Nephron (organoid): ENCODE results near the gene RNPS1.

ENCODE experiments used
- H3K27ac Mint-ChIP-seq, 3 experiments: 2 replicates each; pipeline ENCODE4 v1.8.0; 2020; ENCODE audit warnings: mixed read lengths in 3 of 3, mild to moderate bottlenecking in 2 of 3, moderate library complexity in 1 of 3
- H3K27me3 Mint-ChIP-seq: 2 replicates; pipeline ENCODE4 v1.8.0; 2021; ENCODE audit warnings: low read depth, mild to moderate bottlenecking, moderate library complexity, mixed read lengths
- H3K36me3 Mint-ChIP-seq: 2 replicates; pipeline ENCODE4 v1.8.0; 2020; ENCODE audit warnings: low read depth, mixed read lengths
- H3K4me1 Mint-ChIP-seq: 2 replicates; pipeline ENCODE4 v1.8.0; 2020; ENCODE audit warnings: mixed read lengths
- H3K4me3 Mint-ChIP-seq, 3 experiments: 2 replicates each; pipeline ENCODE4 v1.8.0; 2020; ENCODE audit warnings: mild to moderate bottlenecking in 3 of 3, mixed read lengths in 3 of 3, moderate library complexity in 2 of 3
- H3K9me3 Mint-ChIP-seq: 2 replicates; pipeline ENCODE4 v1.8.0; 2020; ENCODE audit warnings: mixed read lengths
- CTCF ChIP-seq, 3 experiments: fragments of 200-600 bp; sonication (generic); IDR thresholded peaks; one replicate each; pipeline ENCODE4 v1.5.0; 2021; ENCODE audit warnings: antibody characterized with exemption in 3 of 3; ENCODE audit not compliant: unreplicated experiment in 3 of 3

The RNPS1 gene, protein sequence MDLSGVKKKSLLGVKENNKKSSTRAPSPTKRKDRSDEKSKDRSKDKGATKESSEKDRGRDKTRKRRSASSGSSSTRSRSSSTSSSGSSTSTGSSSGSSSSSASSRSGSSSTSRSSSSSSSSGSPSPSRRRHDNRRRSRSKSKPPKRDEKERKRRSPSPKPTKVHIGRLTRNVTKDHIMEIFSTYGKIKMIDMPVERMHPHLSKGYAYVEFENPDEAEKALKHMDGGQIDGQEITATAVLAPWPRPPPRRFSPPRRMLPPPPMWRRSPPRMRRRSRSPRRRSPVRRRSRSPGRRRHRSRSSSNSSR

GRCh38 chr16:2267913-2268666, at the start of gene RNPS1:
RNPS1 (minus strand) TSS chr16:2268126; CDS start chr16:2264643, 3,483 bp downstream.
- peak within 1 kb of the TSS; percentile 99 to 100 (median 100) for H3K27ac Mint-ChIP-seq
- H3K36me3 Mint-ChIP-seq = peaks cover 19% of the 10 kb centered on the region
- no peak for TF ChIP-seq CTCF (IDR thresholded peaks at IDR 0.05; ENCODE audit: unreplicated experiment in 3 of 3)
- H3K4me3 Mint-ChIP-seq = peak within 1 kb of the TSS; percentile 96 to 97 (median 96)
- no peaks in the 10 kb centered on the region for H3K9me3 Mint-ChIP-seq
- peaks cover 30% of the 10 kb centered on the region for H3K4me1 Mint-ChIP-seq
- no peaks in the 10 kb centered on the region for H3K27me3 Mint-ChIP-seq

DNA sequence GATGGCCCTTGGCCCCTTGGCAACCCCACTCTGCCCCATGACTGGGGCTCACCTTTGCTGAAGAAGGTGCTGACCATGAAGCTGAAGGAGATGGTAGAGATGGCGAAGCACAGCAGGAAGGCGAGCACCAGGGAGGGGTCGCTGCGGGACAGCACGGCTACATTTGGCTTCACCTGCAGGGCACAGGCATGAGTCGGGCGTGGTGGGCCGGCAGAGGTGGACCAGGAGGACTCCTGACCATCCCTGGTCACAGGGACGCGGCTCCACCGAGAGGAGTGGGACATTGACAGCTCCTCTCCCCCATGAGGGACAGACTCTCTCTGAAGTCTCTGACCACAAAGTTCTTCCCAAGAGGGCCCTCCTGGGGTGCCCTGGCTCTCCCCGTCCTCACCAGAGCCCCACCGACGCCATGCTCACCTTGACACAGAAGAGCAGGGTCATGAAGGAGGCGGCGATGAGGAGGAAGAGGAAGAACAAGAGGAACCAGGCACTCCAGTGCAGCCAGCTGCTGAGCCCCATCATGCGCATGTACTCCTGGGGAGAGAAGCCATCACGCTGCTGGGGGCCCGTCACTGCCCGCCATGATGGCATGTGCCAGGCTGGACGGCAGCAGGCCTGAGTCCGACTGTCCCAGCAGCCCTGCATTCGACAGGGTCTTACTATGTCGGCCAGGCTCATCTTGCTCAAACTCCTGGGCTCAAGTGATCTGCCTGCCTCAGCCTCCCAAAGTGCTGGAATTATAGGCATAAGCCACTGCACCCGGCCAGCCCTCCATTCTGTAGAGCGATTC, 49.5 kb upstream of the RNPS1 start:
- Mint-ChIP-seq H3K9me3 (no peaks in the 10 kb centered on the region), H3K27me3 (peaks cover 12% of the 10 kb centered on the region), H3K4me3 (no peak overlapping the region), H3K27ac (no peak overlapping the region), H3K36me3 (no peaks in the 10 kb centered on the region), H3K4me1 (peaks cover 5% of the 10 kb centered on the region)
- TF ChIP-seq CTCF (IDR thresholded peaks at IDR 0.05; ENCODE audit: unreplicated experiment in 3 of 3) = no peak

DNA sequence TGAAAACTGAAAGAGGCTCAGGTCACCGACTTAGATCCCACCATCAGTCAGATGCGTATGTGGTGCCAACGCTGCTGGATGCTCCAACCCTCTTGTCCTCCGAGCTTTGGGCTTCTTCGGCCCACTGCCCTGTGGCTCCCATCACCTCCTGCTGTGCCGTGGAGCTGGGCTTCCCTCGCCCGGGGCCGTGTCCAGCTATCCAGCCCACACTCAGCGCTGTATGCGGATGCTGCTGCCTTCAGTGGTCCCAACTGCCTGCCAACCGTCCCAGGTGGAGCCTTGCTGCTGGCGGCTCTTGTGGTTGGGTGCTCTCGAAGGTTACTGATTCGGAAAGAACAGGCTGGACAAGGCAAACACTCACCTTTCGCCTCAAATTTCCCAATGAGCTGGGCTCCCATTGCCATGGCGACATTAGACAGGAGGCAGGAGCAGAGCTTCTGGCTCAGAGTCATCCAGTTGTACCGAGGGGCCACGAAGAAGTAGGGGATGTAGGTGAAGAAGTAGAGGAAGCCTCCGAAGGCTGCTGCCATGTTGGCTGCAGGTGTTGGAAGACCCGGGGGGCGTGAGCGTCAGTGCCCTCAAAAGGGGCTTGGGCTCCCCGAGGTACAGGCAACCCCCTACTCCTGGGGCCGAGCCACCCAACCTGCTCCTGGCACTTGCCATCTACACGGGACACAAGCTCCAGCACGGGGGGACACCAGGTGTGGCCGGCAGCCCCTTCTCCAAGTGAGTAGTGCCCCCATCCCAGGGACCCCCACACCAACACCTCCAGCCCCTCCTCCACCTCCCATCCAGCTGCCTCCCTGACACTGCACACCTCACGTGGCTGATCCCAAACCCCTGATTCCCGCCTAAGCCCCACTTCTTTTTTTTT, 40.4 kb upstream of the RNPS1 start:
- Mint-ChIP-seq H3K36me3 (no peaks in the 10 kb centered on the region), H3K4me1 (no peaks in the 10 kb centered on the region), H3K27ac (no peak overlapping the region), H3K4me3 (no peak overlapping the region), H3K27me3 (peaks cover 5% of the 10 kb centered on the region), H3K9me3 (no peaks in the 10 kb centered on the region)
- TF ChIP-seq CTCF (IDR thresholded peaks at IDR 0.05; ENCODE audit: unreplicated experiment in 3 of 3) = no peak

GRCh38 chr16:2299915-2300192, 31.9 kb upstream of the RNPS1 start:
- H3K27ac Mint-ChIP-seq = no peak overlapping the region
- H3K4me3 Mint-ChIP-seq = no peak overlapping the region
- no peaks in the 10 kb centered on the region for H3K4me1 Mint-ChIP-seq
- TF ChIP-seq CTCF (IDR thresholded peaks at IDR 0.05; ENCODE audit: unreplicated experiment in 3 of 3) = no peak
- H3K9me3 Mint-ChIP-seq = no peaks in the 10 kb centered on the region
- H3K27me3 Mint-ChIP-seq = no peaks in the 10 kb centered on the region
- H3K36me3 Mint-ChIP-seq = no peaks in the 10 kb centered on the region

- Mint-ChIP-seq H3K4me1 (no peaks in the 10 kb centered on the region), H3K27ac (no peak overlapping the region), H3K9me3 (no peaks in the 10 kb centered on the region), H3K27me3 (no peaks in the 10 kb centered on the region), H3K36me3 (no peaks in the 10 kb centered on the region), H3K4me3 (no peak overlapping the region)
- TF ChIP-seq CTCF (IDR thresholded peaks at IDR 0.05; ENCODE audit: unreplicated experiment in 3 of 3) = no peak
Observed at GRCh38 chr16:2299121-2299914, 31.4 kb upstream of the RNPS1 start.
